OCI-LY7 (cell line): ENCODE measurements around the gene CACNB1. TPM values are rescaled to one million over a fixed set of nuclear protein-coding genes. Genes with fewer than 3 reads are reported as not detected.
A peak's percentile ranks its signal among the peaks of the same experiment; 100 is the strongest.

Source experiments
- BruUV-seq: library from RNA; stranded (reverse); fragments of 400-500 nt; replicated peaks from 2 replicates; lab custom pipeline; 2021; lab: Mats Ljungman, UMichigan
- CTCF ChIA-PET: fragments of 300-600 bp; sonication (Branson Sonifier 250); formaldehyde crosslinking; loops from one replicate; lab custom pipeline; 2022; ENCODE audit warnings: antibody characterized with exemption; ENCODE audit not compliant: unreplicated experiment; lab: Charles Lee
- POLR2A ChIA-PET: fragments of 300-600 bp; sonication (Branson Sonifier 250); formaldehyde crosslinking; loops from one replicate; lab custom pipeline; 2022; ENCODE audit warnings: antibody characterized with exemption; lab: Charles Lee
- DNase-seq: peaks from one replicate; pipeline ENCODE4 v3.0.0-alpha.2; 2015; ENCODE audit warnings: low spot score
- H2AFZ ChIP-seq: fragments of 200-600 bp; sonication (generic), shearing (Covaris generic); 2 replicates; pipeline ENCODE4 v1.6.1; 2014; ENCODE audit warnings: mild to moderate bottlenecking, antibody characterized with exemption, low read length, moderate library complexity
- H3K27ac ChIP-seq: fragments of 200-600 bp; sonication (generic); 2 replicates; pipeline ENCODE4 v1.5.1; 2014; ENCODE audit warnings: mixed run types, low read depth, mild to moderate bottlenecking, moderate library complexity, low read length, inconsistent platforms; ENCODE audit not compliant: poor library complexity, severe bottlenecking
- H3K36me3 ChIP-seq: fragments of 200-600 bp; sonication (generic); 2 replicates; pipeline ENCODE4 v1.6.1; 2014; ENCODE audit warnings: mild to moderate bottlenecking, antibody characterized with exemption, low read length, moderate library complexity, mixed read lengths; ENCODE audit not compliant: insufficient read depth
- H3K4me1 ChIP-seq: fragments of 200-600 bp; sonication (generic); 2 replicates; pipeline ENCODE4 v1.5.1; 2014; ENCODE audit warnings: mild to moderate bottlenecking, low read length; ENCODE audit not compliant: insufficient read depth, poor library complexity, severe bottlenecking
- H3K4me2 ChIP-seq: fragments of 200-600 bp; sonication (generic); 2 replicates; pipeline ENCODE4 v1.6.1; 2014; ENCODE audit warnings: mild to moderate bottlenecking, low read length
- H3K4me3 ChIP-seq: fragments of 200-600 bp; sonication (generic); 2 replicates; pipeline ENCODE4 v1.5.1; 2014; ENCODE audit warnings: mild to moderate bottlenecking, low read depth, low read length; ENCODE audit not compliant: poor library complexity, severe bottlenecking
- H3K79me2 ChIP-seq: fragments of 200-600 bp; sonication (generic); 2 replicates; pipeline ENCODE4 v1.6.1; 2016; ENCODE audit warnings: low read depth, mild to moderate bottlenecking, low read length, moderate library complexity, mixed read lengths; ENCODE audit not compliant: insufficient read depth
- H3K9me2 ChIP-seq: fragments of 200-600 bp; sonication (generic); 2 replicates; pipeline ENCODE4 v1.6.1; 2016; ENCODE audit warnings: mild to moderate bottlenecking, low read length, mixed read lengths; ENCODE audit not compliant: insufficient read depth
- H3K9me3 ChIP-seq: fragments of 200-600 bp; sonication (generic); 2 replicates; pipeline ENCODE4 v1.6.1; 2014; ENCODE audit warnings: mild to moderate bottlenecking, mixed run types, low read length, mixed read lengths
- H4K20me1 ChIP-seq: fragments of 200-600 bp; sonication (generic); 2 replicates; pipeline ENCODE4 v1.6.1; 2014; ENCODE audit warnings: mild to moderate bottlenecking, antibody characterized with exemption, low read length, moderate library complexity, mixed read lengths; ENCODE audit not compliant: insufficient read depth
- CTCF ChIP-seq: fragments of 200-600 bp; sonication (generic); conservative IDR thresholded peaks from 2 replicates; pipeline ENCODE4 v1.5.1; 2014; ENCODE audit warnings: mild to moderate bottlenecking, antibody characterized with exemption, low read length, moderate library complexity, mixed read lengths
- EZH2phosphoT487 ChIP-seq: fragments of 200-600 bp; sonication (generic); IDR thresholded peaks from 2 replicates; pipeline ENCODE4 v1.6.1; 2018; ENCODE audit warnings: low read depth, borderline replicate concordance, mild to moderate bottlenecking, mixed run types, antibody characterized with exemption, low read length, moderate library complexity, mixed read lengths
- intact Hi-C: fragments of 100-400 bp; cut with micrococcal nuclease; formaldehyde crosslinking; loops from one replicate; pipeline ENCODE4 v1.10.0; 2022; ENCODE audit not compliant: unreplicated experiment
- total RNA-seq, 2 experiments: library from RNA; depleted of rRNA in 1 of 2; stranded (reverse); fragments of >200 nt in 1 of 2; shearing (Covaris generic) in 1 of 2; gene quantifications; 2 replicates each; pipeline ENCODE4 v1.2.3, GENCODE V29; 2014 to 2022

Gene CACNB1
- total RNA-seq, 2 experiments from 2014 or later, result 23.7 to 30.9 TPM

GRCh38 chr17:39196241-39196807 lies 1.1 kb downstream of the CACNB1 start:
- Histone ChIP-seq H4K20me1 (peaks cover 5% of the 10 kb centered on the region), H3K4me1 (peaks cover 48% of the 10 kb centered on the region), H3K4me3 (peak overlapping the region; percentile 91), H2AFZ (no peak overlapping the region), H3K36me3 (peaks cover 47% of the 10 kb centered on the region), H3K9me2 (no peaks in the 10 kb centered on the region), H3K4me2 (peak overlapping the region; percentile 96), H3K27ac (peak overlapping the region; percentile 16), H3K79me2 (peaks cover 31% of the 10 kb centered on the region), H3K9me3 (no peaks in the 10 kb centered on the region)
- no TSS peak for BruUV-seq
- intact Hi-C loops, result loop anchor here (2.0 kb wide), 1 partner anchor 24 kb away; no protein-coding TSS in a partner anchor
- DNase-seq, result no peak
- TF ChIP-seq CTCF, result no peak
- TF ChIP-seq EZH2phosphoT487, result no peak
- POLR2A ChIA-PET, result interaction anchor here (1.5 kb wide), 1 partner anchor 23 kb away, joined by 5 read pairs; no protein-coding TSS in a partner anchor
- CTCF ChIA-PET, result interaction anchor here (0.8 to 1.3 kb wide), 2 partner anchors 10 to 42 kb away, joined by 3 to 5 read pairs; no protein-coding TSS in a partner anchor

- Histone ChIP-seq H3K4me2 (peak overlapping the region; percentile 96), H4K20me1 (no peaks in the 10 kb centered on the region; the same call in 1 of the 2 replicates), H3K36me3 (peaks cover 47% of the 10 kb centered on the region), H3K9me3 (no peaks in the 10 kb centered on the region), H3K79me2 (peaks cover 25% of the 10 kb centered on the region), H3K9me2 (no peaks in the 10 kb centered on the region), H2AFZ (no peak overlapping the region), H3K4me1 (peaks cover 46% of the 10 kb centered on the region), H3K27ac (peak overlapping the region; percentile 16), H3K4me3 (peak overlapping the region; percentile 91)
- intact Hi-C loops, result loop anchor here (2.0 kb wide), 1 partner anchor 23 kb away; no protein-coding TSS in a partner anchor
- ChIA-PET CTCF (interaction anchor here (0.8 to 1.3 kb wide), 2 partner anchors 11 to 42 kb away, joined by 3 to 5 read pairs; no protein-coding TSS in a partner anchor), POLR2A (interaction anchor here (1.5 kb wide), 1 partner anchor 22 kb away, joined by 5 read pairs; no protein-coding TSS in a partner anchor)
- TF ChIP-seq EZH2phosphoT487 (no peak), CTCF (no peak)
- peak; percentile 55 for DNase-seq
- no TSS peak for BruUV-seq
Measured at GRCh38 chr17:39195568-39196160, 1.8 kb downstream of the CACNB1 start.
